GM12892 (cell line): ENCODE results near the gene FOXS1.
"Not testable (repeated sequence)": the region's sequence is repeated elsewhere in the genome, so short reads cannot be mapped to it uniquely, and the experiment has no call there.

Source experiments
- DNase-seq: peaks from one replicate; pipeline ENCODE4 v3.0.0; 2011; ENCODE audit not compliant: insufficient read length
- FAIRE-seq: peaks from 2 replicates; lab custom pipeline; 2011; peaks lifted over from hg19 to GRCh38; lab: Jason Lieb, UNC
- POLR2A ChIP-seq: IDR thresholded peaks from 2 replicates; pipeline ENCODE4 v1.6.1; 2011; ENCODE audit warnings: low read depth, low read length, control low read depth
- POLR2AphosphoS5 ChIP-seq: IDR thresholded peaks from 2 replicates; pipeline ENCODE4 v1.6.1; 2011; ENCODE audit warnings: low read depth, low read length, control low read depth
- TAF1 ChIP-seq: IDR thresholded peaks from 2 replicates; pipeline ENCODE4 v1.6.1; 2011; ENCODE audit warnings: low read depth, mild to moderate bottlenecking, control low read depth, low read length, borderline replicate concordance

Gene FOXS1

GRCh38 chr20:31836853-31837608 lies 8.4 kb downstream of the FOXS1 start:
- no peak for DNase-seq
- TF ChIP-seq POLR2A (no peak), TAF1 (no peak), POLR2AphosphoS5 (no peak)
- FAIRE-seq = no peak

GRCh38 chr20:31835977-31836852 lies 9.2 kb downstream of the FOXS1 start:
- peak; percentile 54 for DNase-seq
- no peak for TF ChIP-seq TAF1
- TF ChIP-seq POLR2A = no peak
- no peak for TF ChIP-seq POLR2AphosphoS5
- FAIRE-seq = peak; percentile 44

GRCh38 chr20:31835554-31835953 lies 9.8 kb downstream of the FOXS1 start:
- FAIRE-seq (no peak), DNase-seq (no peak)
- no peak for TF ChIP-seq POLR2A
- no peak for TF ChIP-seq TAF1
- TF ChIP-seq POLR2AphosphoS5 = no peak

DNA sequence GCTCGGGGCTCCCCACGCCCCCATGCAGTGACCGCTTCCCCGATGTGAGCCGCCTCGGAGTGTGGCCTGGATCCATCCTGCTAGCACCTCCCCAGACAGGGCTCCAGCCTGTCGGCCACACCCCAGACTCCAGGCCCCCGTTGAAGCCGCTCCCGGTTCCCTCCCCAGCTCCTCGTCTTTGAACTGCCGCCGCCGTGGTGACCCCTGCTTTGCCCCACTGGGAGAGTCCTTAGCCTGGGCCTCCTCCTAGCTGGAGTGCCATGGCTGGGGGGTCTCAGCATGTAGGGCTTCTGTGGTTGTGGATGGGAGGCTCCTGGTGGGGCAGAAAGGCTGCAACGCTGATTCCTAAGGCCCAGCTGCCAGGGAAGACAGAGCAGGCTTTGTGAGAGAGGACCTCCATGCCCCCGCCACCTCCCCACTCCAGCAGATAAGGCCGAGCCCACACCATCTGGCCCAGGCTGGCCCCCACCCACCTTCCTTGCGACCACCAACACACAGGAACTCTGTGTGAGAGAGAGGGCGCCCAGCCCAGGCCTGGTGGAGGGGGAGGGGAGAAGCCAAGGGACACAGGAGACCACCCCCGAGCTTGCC lies 11.4 kb downstream of the FOXS1 start:
- FAIRE-seq (no peak), DNase-seq (no peak)
- TF ChIP-seq POLR2A = no peak
- TF ChIP-seq POLR2AphosphoS5 = no peak
- TF ChIP-seq TAF1 = no peak

- TF ChIP-seq POLR2AphosphoS5 (no peak), TAF1 (no peak), POLR2A (no peak)
- DNase-seq (peak; percentile 75), FAIRE-seq (peak; percentile 74)
Measured at GRCh38 chr20:31833130-31833930, 12.1 kb downstream of the FOXS1 start.

DNA sequence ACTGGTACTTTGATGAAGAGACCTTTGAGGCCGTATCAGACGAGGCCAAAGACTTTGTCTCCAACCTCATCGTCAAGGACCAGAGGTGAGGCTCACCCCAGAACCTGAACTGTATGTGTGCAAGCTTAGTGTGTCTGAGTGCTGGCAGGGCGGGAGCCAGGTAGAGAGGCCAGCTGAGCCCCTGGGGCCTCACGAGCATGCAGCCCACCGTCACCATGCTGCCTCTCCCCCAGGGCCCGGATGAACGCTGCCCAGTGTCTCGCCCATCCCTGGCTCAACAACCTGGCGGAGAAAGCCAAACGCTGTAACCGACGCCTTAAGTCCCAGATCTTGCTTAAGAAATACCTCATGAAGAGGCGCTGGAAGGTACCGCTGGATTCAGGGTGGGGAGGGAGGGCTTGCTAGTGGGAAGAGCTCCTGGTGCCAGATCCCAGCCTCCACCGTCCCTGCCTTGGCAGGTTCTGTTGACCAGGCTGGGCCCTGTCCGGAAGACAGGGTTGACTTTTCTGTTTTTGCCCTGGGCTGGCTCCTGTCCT lies 13.6 kb downstream of the FOXS1 start:
- FAIRE-seq = no peak
- no peak for DNase-seq
- no peak for TF ChIP-seq POLR2A
- no peak for TF ChIP-seq TAF1
- no peak for TF ChIP-seq POLR2AphosphoS5

GRCh38 chr20:31831211-31831610 lies 14.2 kb downstream of the FOXS1 start:
- FAIRE-seq (no peak), DNase-seq (no peak)
- TF ChIP-seq TAF1 (no peak), POLR2A (no peak)

DNA sequence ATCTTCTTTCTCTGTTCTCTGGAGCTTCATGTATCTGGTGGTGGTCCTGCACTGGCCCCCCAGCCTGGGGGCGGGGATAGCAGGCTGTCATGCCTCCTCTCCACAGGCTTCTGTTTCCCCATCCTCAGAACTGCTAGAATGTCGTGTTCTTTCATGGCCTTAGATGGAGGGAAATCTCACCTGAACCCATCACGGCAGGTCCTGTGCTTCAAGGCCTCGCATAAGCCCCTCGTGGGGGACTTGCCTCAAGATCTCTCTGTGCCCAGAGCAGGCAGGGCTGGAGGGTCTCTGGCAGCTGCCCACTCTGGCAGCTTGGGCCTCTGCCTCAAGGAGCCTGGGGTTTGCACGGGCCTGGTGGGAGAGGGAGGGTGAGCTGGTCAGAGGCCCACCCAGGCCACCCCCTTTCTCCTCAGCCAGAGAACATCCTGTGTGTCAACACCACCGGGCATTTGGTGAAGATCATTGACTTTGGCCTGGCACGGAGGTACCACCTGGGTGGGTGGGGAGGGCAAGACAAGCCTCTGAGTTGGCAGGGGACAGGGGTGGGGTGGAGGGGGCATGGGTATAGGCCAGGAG lies 14.9 kb downstream of the FOXS1 start:
- FAIRE-seq (no peak), DNase-seq (no peak)
- TF ChIP-seq TAF1 (no peak), POLR2A (no peak), POLR2AphosphoS5 (no peak)

GRCh38 chr20:31829731-31830130 lies 15.7 kb downstream of the FOXS1 start:
- FAIRE-seq (no peak), DNase-seq (no peak)

DNA sequence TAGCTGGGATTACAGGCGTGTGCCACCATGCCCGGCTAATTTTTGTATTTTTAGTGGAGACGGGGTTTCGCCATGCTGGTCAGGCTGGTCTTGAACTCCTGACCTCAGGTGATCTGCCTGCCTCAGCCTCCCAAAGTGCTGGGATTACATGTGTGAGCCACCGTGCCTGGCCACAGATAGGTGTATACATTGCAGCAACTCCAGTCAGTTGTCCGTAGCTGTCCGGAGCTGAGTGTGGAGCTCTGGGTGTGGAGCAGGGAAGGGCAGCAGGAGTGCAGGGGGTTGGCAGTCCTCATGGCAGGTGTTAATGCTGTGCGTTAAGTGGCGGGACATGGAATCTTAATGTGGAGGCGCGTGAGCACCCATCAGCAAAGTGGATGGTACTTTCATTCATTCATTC lies 17.4 kb downstream of the FOXS1 start:
- not testable (repeated sequence) for FAIRE-seq, DNase-seq

More at GRCh38 chr20:31829731-31830130, 15.7 kb downstream of the FOXS1 start:
- TF ChIP-seq TAF1 = no peak
- TF ChIP-seq POLR2A = no peak
- TF ChIP-seq POLR2AphosphoS5 = no peak
